Peyer's patch (tissue), 4 donors: ENCODE results near the gene TMEM178B. TPM values are rescaled to one million over a fixed set of nuclear protein-coding genes. Genes with fewer than 3 reads are reported as not detected.

Experiments used
- DNase-seq, 3 donors: peaks; one replicate each; pipeline ENCODE4 v3.0.0-alpha.2; 2017 to 2019
- H3K27ac ChIP-seq, 4 donors: fragments of 200-600 bp; sonication (generic); one replicate each; pipeline ENCODE4 v1.5.1; 2016 to 2019
- H3K27me3 ChIP-seq, 2 donors: fragments of 200-600 bp; sonication (generic); one replicate each; pipeline ENCODE4 v1.5.1; 2019
- H3K36me3 ChIP-seq, 3 donors: fragments of 200-600 bp; sonication (generic); one replicate each; pipeline ENCODE4 v1.5.1; 2016 to 2019
- H3K4me1 ChIP-seq, 4 donors: fragments of 200-600 bp; sonication (generic); one replicate each; pipeline ENCODE4 v1.5.1; 2016 to 2019
- H3K4me3 ChIP-seq, 4 donors: fragments of 200-600 bp; sonication (generic); 1 replicate in 3 of 4; 2 replicates in 1 of 4; pipeline ENCODE4 v1.5.1; 2016 to 2019; ENCODE audit warnings: mild to moderate bottlenecking in 1 of 4
- H3K9me3 ChIP-seq, 4 donors: fragments of 200-600 bp; sonication (generic); one replicate each; pipeline ENCODE4 v1.5.1; 2016 to 2019; ENCODE audit warnings: mild to moderate bottlenecking in 1 of 4
- CTCF ChIP-seq, 6 experiments: fragments of 450-650 bp in 4 of 6; fragments of 200-600 bp in 2 of 6; sonication (generic) in 1 of 6; IDR thresholded peaks; one replicate each; pipeline ENCODE4 v1.5.1; 2017 to 2019; ENCODE audit warnings: antibody characterized with exemption in 6 of 6, mild to moderate bottlenecking in 3 of 6, moderate library complexity in 1 of 6
- POLR2A ChIP-seq, 2 donors: fragments of 450-650 bp; IDR thresholded peaks; one replicate each; pipeline ENCODE4 v1.5.1; 2017; ENCODE audit warnings: antibody characterized with exemption in 2 of 2, mild to moderate bottlenecking in 2 of 2, moderate library complexity in 2 of 2
- total RNA-seq, 4 donors: library from RNA; depleted of rRNA; stranded (reverse); fragments of >200 nt; gene quantifications; one replicate each; pipeline ENCODE4 v1.1.0, GENCODE V29; 2016

Gene TMEM178B
- total RNA-seq, 4 donors from 2014 or later, result under 0.01 to 0.66 (median 0.13) TPM; not detected in 1

- no peak overlapping the region for H3K4me3 ChIP-seq
- no peak overlapping the region for H3K27ac ChIP-seq
- H3K9me3 ChIP-seq, result no peaks in the 10 kb centered on the region
- no peaks in the 10 kb centered on the region for H3K4me1 ChIP-seq
- H3K27me3 ChIP-seq, result no peaks in the 10 kb centered on the region
- no peak for TF ChIP-seq POLR2A (IDR thresholded peaks at IDR 0.05)
- TF ChIP-seq CTCF (IDR thresholded peaks at IDR 0.05), result no peak
- no peaks in the 10 kb centered on the region for H3K36me3 ChIP-seq
- no peak for DNase-seq
Measured at GRCh38 chr7:141039376-141039775, 34.5 kb upstream of the TMEM178B start.

- DNase-seq, result no peak
- Histone ChIP-seq H3K4me1 (no peaks in the 10 kb centered on the region), H3K36me3 (no peaks in the 10 kb centered on the region), H3K4me3 (no peak overlapping the region), H3K9me3 (no peaks in the 10 kb centered on the region), H3K27ac (no peak overlapping the region), H3K27me3 (no peaks in the 10 kb centered on the region)
- no peak for TF ChIP-seq POLR2A (IDR thresholded peaks at IDR 0.05)
- TF ChIP-seq CTCF (IDR thresholded peaks at IDR 0.05), result no peak
Measured at GRCh38 chr7:141042222-141043193, 31.4 kb upstream of the TMEM178B start.

GRCh38 chr7:141043616-141044015 is 30.2 kb upstream of the TMEM178B start:
- no peak overlapping the region for H3K4me3 ChIP-seq
- H3K27ac ChIP-seq, result no peak overlapping the region
- H3K9me3 ChIP-seq, result no peaks in the 10 kb centered on the region
- no peak for DNase-seq
- TF ChIP-seq CTCF (IDR thresholded peaks at IDR 0.05) (no peak), POLR2A (IDR thresholded peaks at IDR 0.05) (no peak)
- H3K36me3 ChIP-seq, result no peaks in the 10 kb centered on the region
- no peaks in the 10 kb centered on the region for H3K4me1 ChIP-seq
- H3K27me3 ChIP-seq, result no peaks in the 10 kb centered on the region

GRCh38 chr7:141045126-141045841 is 28.6 kb upstream of the TMEM178B start:
- Histone ChIP-seq H3K27ac (no peak overlapping the region), H3K4me1 (no peaks in the 10 kb centered on the region), H3K4me3 (no peak overlapping the region), H3K9me3 (no peaks in the 10 kb centered on the region), H3K27me3 (no peaks in the 10 kb centered on the region), H3K36me3 (no peaks in the 10 kb centered on the region)
- TF ChIP-seq CTCF (IDR thresholded peaks at IDR 0.05) (no peak), POLR2A (IDR thresholded peaks at IDR 0.05) (no peak)
- no peak for DNase-seq

- TF ChIP-seq CTCF (IDR thresholded peaks at IDR 0.05), result no peak
- TF ChIP-seq POLR2A (IDR thresholded peaks at IDR 0.05), result no peak
- Histone ChIP-seq H3K27me3 (no peaks in the 10 kb centered on the region), H3K4me1 (no peaks in the 10 kb centered on the region), H3K36me3 (no peaks in the 10 kb centered on the region), H3K9me3 (no peaks in the 10 kb centered on the region), H3K27ac (no peak overlapping the region), H3K4me3 (no peak overlapping the region)
- DNase-seq, result no peak
Measured at GRCh38 chr7:141045842-141046620, 27.8 kb upstream of the TMEM178B start.
